Measurements from ENCODE around the gene PUS1.

PUS1 gene

DNA sequence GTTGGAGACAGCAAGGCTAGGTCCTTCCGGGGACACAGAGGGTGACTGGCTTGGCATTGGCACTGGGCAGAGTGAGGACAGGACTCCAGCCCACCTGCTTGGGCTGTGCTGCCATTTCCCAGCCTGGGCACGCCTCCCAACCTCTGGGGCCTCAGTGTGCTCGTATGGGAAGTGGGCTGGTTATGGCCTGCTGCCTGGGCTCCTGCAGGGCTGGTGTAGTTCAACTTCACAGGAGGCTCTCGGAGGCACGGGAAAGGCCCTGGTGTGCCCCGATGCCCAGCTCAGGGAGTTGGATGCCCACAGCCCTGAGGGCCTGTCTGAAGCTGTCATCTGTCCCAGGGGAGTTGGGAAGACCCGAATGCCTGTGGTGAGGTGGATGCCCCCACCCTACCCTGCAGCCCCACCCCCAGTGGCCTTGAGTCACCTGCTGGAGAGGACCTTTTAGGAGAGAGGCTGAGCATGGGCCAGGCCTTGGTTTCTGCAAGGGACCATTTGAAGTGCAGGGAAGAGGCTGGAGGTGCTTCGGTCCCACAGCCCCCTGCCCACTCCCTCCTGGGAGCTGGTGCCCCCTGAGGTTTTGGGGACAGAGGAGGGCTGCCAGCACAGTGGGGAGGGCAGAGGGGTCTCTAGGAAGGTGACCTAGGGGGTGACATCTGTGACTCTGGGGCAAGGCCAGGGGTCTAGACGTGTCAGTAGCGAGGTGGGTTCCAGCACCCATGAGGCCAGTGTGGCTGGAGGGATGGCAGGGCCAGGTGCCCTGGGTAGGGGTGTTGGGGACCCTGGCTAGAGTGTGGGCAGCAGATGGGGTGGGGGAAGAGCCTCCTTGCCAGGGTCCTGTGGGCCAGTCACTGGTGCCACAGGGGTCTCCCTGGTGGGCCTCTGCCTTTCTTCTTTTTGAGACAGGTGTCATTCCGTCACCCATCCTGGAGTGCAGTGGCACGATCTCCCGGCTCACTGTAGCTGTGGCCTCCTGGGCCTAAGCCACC lies 25.5 kb upstream of the PUS1 start:
- no peak for DNase-seq

DNA sequence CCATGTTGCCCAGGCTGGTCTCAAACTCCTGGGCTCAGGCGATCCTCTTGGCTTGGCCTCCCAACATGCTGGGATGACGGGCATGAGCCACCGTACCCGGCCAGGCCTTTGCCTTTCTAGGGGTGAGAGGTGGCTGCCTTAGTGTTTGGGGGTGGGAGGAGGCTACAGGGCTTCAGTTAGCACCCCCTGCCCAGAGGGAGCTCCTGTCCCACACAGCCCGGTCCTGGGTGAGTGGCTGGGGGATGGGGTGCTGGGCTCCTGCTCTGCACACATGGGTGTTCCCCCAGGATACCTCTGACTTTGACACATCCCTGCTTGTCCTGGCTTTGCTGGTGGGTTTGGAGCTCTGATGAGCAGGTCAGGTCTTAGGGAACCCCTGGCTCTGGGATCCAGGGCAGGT lies 24.7 kb upstream of the PUS1 start:
- no peak for DNase-seq

DNA sequence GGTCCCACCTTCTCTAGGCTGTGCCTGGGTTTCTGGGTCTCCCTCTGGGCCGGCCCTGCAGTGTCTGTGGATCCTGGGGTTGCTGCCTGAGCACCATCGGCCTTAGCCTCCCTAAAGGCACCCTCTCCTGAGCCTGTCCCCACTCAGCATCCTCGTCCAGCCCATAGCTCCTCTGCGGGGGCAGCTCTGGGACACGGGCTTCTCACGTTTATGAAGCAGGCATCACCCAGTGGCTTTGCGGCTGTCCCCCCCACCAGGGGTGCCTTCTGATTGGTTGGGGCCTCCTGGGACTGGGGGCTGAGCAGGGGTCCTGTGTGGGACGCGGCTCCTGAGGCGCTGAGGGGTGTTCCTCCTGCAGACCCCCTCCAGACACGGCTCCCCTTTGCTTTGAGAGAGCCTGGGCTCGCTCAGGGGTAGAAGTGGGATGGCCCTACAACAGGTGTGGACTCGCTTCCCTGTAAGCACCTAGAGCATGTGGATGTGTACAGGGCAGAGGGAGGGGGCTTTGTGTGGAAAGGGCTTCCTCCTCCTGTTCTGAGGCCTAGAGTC lies 23.9 kb upstream of the PUS1 start:
- no peak for DNase-seq

DNA sequence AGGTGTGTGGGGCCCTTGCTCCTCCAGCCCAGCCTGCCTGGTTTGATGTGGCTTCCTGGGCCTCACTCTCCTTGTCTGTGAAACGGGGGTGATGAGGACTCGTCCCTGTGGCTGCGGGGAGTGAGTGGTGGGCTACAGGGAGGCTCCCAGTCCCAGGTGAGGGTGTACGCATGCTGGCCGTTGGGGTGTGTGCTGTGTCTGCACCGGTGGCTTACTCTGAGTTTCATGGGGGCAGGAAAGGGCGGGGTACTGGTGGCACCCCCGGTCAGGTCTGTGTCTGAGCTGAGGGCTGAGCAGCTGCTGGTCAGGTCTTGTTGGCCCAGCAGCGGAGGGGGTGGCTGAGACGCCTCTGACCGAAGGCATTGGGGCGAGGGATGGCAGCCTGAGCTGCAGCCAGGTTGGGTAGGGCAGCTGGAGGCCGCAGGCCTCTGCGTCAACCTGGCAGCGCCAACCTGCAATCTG lies 23.4 kb upstream of the PUS1 start:
- DNase-seq = no peak

GRCh38 chr12:131907379-131908091 lies 21.5 kb upstream of the PUS1 start:
- DNase-seq = no peak

GRCh38 chr12:131908092-131909080 lies 20.7 kb upstream of the PUS1 start:
- no peak for DNase-seq

GRCh38 chr12:131909081-131909751 lies 19.9 kb upstream of the PUS1 start:
- DNase-seq = no peak

DNA sequence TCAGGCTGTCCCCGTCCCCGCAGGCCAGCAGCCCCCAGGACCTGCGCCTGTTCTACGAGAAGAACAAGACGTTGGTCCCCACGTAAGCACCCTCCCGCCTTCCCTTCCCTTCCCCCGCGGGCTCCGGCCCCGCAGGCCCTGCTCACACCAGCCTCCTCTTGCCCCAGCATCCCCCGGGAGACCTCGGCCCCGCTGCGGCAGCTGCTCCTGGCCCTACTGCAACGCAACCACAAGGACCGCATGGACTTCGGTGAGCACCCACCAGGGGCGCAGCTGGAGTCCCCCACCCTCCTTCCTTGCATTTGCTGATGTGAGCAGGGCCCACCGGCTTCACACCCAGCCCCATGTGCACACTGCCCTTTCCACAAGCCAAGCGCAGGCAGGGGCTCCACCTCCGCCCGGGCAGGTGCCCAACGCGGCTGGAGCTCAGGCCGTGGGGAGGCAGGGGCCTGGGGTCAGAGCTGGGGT lies 19.3 kb upstream of the PUS1 start:
- DNase-seq = no peak

DNA sequence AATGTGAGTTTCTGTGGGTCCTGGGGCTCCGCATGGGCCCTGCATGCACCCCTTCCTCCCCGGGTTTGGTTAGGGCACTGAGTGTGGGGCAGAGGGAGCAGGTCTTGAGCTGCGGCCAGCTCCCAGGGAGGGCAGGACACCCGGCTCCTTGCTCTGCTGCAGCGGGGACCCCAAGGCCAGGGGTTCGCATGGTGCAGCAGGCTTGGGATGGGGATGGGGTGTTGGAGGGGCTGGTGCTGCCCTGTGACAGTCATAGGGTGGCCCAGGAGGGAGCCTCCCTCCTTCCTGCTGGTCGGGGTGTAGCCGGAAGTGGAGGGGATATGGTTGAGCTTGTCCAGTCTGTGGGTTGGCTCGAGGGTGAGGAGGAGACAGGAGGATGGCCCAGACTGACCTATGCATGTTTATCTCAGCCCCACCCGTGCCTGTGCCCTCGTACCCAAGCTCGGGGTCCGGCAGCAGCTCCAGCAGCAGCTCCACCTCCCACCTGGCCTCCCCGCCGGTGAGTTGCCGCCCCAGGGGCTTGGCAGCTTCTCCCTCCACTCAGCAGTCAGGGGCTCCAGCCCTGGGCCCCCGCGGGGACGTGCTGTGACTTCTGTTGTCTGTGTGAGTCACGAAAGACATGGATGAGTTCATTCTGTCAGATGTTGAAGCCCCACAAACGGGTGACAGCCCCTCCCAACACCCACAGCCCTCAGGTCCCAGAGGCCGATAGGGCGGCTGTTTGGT lies 18.6 kb upstream of the PUS1 start:
- no peak for DNase-seq

GRCh38 chr12:131911028-131911650 lies 17.9 kb upstream of the PUS1 start:
- no peak for DNase-seq

- no peak for DNase-seq
These were observed 17.1 kb upstream of the PUS1 start for GRCh38 chr12:131911851-131912477.

DNA sequence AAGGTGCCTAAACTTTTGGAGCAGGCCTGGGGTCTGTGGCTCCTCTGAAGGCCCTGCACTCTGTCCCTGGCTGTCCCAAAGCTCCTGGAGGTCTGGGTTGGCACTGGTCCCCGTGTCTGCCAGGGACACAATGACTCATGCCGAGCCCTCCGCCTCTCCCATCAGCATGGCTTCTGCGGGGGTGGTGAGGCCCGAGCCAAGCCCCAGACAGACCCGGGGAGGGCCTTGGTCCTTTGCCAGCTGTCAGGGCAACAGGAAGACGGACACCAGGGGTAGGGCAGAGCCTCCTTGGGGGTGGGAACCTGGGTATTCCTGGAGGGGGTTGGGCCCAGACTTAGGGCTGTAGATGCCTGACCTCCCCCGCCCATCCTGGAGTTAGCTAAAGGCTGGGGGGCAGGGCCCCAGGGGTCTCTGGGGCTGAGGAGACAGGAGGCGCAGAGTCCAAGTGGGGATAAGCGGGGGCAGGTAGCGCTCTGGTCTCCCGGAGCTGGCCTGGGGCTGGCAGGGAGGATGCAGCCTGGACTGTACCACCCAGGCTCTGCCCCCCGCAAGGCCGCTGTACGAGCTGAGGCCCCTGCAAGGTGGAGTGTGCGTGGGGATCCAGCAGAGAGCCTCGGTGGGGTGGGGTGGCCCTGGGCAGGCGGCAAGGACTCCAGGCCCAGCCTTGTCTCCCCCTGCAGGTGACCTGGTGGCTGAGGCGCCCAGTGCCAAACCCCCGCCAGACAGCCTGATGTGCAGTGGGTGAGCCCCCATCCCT lies 16.4 kb upstream of the PUS1 start:
- DNase-seq = no peak

- DNase-seq = no peak
These were observed 15.4 kb upstream of the PUS1 start for GRCh38 chr12:131913666-131914065.

DNA sequence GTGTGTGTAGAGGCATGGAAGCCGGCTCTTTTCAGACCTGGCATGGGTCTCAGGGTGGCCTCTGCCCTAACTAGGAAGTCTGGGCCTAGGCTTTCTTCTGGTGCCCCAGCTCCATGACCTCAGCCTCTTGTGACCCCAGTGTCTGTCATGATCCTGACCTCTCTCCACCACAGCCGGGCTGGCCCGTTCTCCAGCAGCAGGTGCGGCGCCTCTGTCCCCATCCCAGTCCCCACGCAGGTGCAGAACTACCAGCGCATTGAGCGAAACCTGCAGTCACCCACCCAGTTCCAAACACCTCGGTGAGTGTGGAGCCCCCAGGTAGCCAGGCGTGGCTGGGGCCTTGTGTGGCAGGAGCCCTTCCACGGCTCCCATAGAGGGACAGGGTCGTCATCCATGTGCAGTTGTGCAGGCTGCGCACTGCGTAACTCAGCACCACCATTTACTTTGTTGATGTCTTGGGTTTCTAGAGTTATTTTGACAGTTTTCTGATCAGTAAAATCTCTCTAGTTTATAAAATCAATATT lies 14.8 kb upstream of the PUS1 start:
- no peak for DNase-seq

DNA sequence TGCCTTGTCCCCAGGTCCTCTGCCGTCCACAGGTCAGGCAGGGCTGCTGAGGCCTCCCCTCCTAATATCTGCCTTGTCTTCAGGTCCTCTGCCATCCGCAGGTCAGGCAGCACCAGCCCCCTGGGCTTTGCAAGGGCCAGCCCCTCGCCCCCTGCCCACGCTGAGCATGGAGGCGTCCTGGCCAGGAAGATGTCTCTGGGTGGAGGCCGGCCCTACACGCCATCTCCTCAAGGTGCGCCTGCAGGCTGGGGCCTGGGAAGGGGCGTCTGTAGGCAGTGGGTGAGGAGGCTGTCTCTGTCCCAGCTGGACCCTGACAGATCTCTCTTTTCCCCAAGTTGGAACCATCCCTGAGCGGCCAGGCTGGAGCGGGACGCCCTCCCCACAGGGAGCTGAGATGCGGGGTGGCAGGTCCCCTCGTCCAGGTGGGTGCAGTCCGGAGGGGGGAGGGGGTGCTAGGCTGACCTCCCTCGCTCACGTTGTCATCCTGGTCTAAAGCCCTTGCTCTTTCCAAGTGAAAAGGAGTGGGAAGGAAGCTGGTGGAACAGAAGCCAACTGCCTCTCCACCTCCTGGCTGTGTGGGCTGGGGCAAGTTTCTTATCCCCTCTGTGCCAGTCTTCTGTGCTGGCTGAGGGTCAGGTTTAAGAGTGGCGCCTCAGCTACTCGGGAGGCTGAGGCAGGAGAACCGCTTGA lies 13.9 kb upstream of the PUS1 start:
- DNase-seq = no peak

- no peak for DNase-seq
These were observed 13.3 kb upstream of the PUS1 start for GRCh38 chr12:131915823-131916222.

- DNase-seq = no peak
These were observed 12.6 kb upstream of the PUS1 start for GRCh38 chr12:131916306-131917138.
